NCI-H345 treated with DMSO at 0.1 percent for 48 hours (cell line): ENCODE results near the gene PPP1R10.
A peak's percentile ranks its signal among the peaks of the same experiment; 100 is the strongest.
"Not testable (repeated sequence)": the region's sequence is repeated elsewhere in the genome, so short reads cannot be mapped to it uniquely, and the experiment has no call there.

Experiments used
- DNase-seq: peaks from one replicate; lab custom pipeline; 2025; ENCODE audit not compliant: unreplicated experiment; lab: John Stamatoyannopoulos, UW

The PPP1R10 gene

DNA sequence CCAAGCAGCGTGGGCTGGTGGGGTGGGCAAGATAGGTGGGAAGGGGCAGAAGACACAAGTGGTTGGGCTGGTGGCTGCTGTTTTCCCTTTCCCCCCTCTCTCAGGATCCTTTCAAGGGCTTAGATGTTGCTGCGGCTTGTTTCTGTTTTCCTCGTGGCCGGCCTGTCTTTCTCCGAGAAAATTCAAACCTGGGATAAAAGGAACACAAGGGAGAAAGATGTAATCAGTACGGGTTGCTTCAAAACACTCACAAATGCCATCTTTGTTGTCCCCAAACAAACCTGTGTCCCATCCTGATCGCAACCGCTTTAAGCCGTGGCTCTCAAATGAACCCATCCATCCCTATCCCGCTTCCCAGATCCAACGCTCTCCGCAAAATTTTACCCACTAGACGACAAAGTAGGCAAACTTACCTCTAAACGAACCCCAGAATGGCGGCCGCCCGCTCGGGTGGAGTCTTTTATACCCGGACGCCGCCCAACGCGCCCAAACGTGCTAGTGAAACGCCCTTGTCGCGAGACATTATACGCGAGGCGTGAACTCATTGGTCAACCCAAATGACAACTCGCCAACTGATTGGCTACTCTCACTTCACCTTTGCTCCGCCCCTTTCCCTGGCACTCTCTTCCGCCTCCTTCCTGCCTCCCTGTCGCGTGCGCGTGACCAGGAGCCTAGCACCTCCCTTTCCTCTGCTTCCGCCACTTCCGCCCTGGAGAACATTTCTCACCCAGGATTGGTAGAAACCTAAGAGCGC lies at the start of gene PPP1R10:
TSS of gene PPP1R10 (minus strand) at position 433 of the 754 bp plus-strand sequence. CDS start 7,299 bp downstream, outside the sequence.
- DNase-seq, result peak; percentile 99

- not testable (repeated sequence) for DNase-seq
Measured at GRCh38 chr6:30666300-30666699, 49.3 kb upstream of the PPP1R10 start.

GRCh38 chr6:30664994-30665767 lies 48.1 kb upstream of the PPP1R10 start:
- no peak for DNase-seq

GRCh38 chr6:30657922-30658321 lies 40.9 kb upstream of the PPP1R10 start:
- DNase-seq, result not testable (repeated sequence)

GRCh38 chr6:30657454-30657853 lies 40.4 kb upstream of the PPP1R10 start:
- no peak for DNase-seq

GRCh38 chr6:30656513-30656912 lies 39.5 kb upstream of the PPP1R10 start:
- DNase-seq, result no peak

GRCh38 chr6:30655743-30656094 lies 38.7 kb upstream of the PPP1R10 start:
- no peak for DNase-seq

DNA sequence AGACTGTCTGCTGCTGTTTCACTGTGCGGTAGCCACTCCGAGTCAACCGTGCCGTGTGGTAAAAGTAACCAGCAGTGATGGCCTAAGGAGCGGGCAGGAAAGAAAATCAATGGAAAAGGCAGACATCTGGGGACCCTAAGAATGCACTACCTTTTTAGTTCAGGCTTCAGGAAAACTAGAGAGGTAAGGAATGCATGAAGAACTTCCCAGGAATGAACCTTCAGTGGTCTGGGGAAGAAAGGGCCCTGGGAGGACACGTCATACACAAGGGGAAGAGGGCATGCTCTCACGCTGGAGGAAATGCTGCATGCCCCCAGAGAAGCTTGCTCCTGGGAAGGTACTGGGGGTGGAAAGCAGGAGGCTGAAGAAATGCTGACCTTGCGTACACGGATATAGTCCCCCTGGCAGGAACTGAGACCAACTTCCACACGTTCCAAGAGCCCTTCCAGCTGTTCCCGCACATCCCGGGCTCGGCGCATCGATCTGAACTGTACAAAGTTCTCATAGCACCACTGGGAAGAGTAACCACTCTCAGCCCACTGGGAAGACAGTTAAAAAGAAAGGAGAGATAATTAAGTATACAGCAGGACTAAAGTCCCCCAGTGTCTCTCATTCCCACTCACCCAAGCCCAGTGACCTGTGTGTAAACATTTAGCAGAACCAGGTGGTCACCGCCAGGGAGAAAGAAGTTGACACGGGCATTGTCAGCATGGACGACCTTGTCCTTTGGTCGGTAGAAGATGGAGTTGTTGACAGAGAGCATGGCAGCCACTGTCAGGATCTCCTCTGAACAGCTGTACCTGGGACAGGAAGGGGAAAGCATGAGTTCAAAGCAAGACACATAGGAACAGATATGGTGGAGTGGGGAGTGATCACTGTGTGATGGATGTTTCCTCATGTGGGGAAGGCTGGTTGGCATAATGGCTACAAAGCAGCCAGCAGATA lies 38.0 kb upstream of the PPP1R10 start:
- DNase-seq, result no peak

DNA sequence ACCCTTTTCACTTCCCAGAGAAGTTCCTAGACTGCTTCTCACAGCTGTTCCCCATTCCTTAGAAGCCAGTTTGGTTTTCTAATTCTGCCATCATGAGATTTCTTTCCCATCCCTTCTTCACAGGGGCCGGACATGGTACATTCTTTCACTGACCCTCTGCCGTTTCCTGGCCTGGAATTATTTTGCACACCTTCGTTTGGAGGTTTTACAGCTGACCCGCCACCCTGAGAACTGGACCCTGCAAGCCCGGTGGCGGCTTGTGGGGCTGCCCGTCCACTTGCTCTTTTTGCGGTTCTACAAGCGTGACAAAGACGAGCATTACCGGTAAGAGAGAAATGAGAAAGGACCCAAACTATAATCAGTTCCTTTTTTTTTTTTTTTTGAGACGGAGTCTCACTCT lies 34.1 kb upstream of the PPP1R10 start:
- no peak for DNase-seq

DNA sequence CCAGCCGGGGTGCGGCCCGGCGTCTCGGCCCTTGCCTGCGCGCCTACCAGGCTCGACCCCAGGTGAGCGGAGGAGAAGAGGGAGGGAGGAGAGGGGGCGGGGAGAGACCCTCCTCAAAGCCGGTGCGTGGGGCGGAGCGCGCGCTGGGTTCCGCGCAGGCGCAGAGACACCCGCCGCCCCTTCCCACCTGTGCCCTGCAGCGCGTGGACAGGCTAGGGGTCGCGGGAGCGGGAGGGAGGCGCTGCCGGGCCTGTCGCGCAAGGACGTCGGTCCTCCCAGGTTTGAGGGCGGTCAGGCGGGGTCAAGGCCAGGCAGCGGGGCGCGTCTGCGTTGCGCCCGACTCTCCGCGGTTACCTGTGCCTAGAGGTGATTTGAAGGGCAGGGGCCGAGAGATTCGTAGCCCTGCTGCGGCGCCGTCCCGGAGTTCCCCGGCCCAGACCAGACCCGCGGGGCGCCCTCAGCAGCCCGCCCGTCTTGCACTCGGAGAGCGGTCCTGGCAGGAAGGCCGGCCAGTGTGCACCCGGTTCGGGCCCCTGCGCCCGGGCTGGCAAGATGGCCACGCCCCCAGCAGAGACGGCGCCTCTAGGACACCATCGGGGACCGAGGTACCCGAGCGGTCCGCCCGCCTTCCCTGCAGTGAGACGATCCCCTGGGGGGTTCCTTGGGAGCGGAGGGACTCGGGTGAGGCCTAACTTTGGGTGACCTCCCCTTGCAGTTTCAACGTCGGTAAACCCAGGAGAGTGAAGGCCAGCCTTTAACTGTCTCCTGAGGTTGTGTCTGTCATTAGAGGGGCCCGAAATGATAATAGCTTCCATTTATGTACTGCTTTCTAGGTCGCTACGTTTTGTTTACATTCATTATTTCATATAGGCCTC lies 30.4 kb upstream of the PPP1R10 start:
- DNase-seq, result peak; percentile 85

DNA sequence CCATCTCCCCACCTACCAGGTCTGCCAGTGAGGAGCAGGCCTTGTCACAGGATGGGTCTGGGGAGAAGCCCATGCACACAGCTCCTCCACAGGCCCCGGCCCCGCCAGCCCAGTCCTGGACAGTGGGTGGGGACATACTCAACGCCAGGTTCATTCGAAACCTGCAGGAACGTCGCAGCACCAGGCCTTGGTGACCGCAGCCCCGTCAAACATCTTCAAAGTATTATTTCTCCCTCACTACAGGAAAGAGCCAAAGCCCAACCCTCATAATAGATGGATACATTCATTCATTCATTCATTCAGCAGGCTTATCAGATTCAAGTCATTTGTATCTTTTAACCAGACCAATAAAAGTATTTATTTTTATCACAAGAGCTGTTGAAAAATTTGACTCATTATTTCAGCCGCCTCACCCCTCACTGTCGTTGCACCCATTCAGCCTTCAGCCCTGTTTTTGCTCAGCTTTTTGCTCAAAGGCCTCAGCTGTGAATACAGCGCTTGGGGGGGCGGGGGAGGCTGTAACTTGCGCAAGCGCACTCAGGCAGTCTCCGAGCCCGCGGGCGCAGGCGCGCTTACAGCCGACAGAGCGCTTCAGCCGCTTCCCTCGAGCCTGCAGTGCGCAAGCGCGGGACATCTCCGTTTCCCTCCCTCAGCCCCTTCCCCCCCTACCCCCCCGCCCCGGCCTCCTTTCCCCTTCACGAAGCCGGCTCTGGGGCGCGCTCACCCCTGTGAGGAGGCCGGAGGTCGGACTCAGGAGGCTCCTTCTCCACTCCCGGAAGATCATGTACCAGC lies 29.6 kb upstream of the PPP1R10 start, which contains the start of gene C6orf136:
TSS of gene C6orf136 (plus strand) at position 684 of the 792 bp plus-strand sequence. CDS start at position 783, 99 bp downstream.
- peak; percentile 94 for DNase-seq

- no peak for DNase-seq
Measured at GRCh38 chr6:30645989-30646388, 28.9 kb upstream of the PPP1R10 start.

DNA sequence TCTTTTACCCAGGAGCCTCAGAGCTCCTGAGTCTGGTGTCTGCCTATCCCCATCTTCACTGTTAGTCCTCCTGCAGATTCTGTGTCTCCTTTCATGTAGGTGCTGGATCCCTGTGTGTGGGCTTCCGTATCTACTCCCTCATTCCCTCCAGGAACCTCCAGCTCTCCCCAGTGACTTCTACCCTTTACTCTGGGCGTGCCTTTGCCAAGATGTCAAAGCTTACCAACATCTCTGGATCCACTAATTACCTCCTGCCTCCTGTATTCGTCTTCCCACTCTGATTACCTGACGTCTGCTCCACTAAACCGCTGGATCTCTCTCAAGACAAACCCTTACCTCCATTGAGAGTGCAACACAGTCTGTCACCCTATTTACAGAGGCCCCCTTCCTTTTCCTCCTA lies 27.7 kb upstream of the PPP1R10 start:
- no peak for DNase-seq

DNA sequence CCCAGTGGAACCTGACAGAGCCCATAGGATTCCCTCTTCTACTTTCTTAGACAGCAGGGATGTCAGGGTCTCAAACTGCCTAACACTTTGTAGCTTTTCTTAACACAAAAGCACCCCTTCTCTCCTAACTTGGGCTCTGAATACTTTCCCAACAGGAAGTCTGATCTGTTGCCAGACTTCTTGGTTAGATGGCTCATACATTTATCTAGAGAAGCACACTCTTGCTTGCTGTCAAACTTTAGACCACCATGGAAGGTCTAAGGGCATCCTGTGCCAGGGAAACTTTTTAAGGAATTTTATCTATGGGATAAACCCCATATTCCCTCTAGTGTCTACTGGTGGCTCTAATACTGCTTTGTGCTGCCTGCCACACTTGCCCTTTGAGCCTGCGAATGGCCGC lies 26.6 kb upstream of the PPP1R10 start:
- no peak for DNase-seq

- DNase-seq, result no peak
Measured at GRCh38 chr6:30641048-30641447, 24.0 kb upstream of the PPP1R10 start.

- no peak for DNase-seq
Measured at GRCh38 chr6:30640481-30640880, 23.4 kb upstream of the PPP1R10 start.

DNA sequence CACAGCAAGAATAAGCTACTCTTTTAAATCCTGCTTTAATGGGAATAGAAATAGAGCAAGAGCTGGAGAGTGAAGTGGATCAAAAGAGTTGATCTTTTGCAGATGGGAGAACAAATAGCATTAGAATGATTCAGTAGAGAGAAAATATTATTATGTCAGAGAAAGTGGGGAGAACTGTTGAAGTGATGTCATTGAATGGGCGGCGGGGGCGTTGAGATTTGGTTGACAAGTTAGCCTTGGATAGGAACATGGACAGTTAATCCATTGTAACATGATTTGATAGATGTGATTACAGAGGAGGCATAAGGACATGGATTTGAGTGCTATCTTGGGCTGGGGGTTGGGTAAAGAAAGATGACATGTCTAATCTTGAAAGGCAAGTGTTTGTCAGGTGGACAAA lies 18.8 kb upstream of the PPP1R10 start:
- DNase-seq, result no peak

DNA sequence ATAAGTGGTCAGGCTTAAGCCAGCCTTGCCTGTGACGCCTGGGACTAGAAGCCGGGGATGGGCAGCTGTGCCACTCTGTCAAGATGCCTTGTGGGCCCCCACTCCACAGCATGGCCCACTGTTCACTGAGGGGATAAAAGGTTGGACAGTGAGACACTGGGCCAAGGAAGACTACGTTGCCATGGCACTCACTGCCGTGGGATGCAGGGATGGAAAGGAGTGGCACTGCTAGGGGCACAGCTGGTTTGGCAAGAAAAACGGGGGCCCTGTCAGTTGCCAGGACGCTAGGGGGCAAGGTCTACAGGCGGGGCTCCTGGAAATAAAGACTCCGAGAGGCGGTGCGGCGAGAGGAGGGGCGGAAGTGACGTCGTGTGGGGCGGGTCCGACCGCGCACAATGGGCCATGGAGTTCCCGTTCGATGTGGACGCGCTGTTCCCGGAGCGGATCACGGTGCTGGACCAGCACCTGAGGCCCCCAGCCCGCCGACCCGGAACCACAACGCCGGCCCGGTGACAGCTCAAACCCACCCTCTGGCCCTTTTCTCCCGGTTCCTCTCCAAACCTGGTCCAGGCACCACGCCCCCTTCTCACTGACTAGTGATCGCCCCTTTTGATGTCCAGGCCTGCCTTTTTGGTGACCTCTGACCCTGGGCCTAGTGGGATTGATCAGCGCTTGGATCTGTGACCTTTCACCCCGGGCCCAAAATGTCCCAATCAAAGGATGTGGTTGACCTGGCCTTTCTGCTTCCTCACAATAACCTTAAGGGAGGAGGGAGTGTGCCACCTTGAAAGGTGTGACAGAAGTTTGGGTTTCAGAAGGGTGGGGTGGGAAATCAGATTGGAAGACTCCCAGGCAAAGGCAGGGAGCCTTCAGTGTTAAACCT lies 9.7 kb upstream of the PPP1R10 start, which contains the start of gene ATAT1:
TSS of gene ATAT1 (plus strand) at position 391 of the 883 bp plus-strand sequence.
- peak; percentile 68 for DNase-seq
